ENCODE results near the gene CPNE6.
"Not testable (repeated sequence)": the region's sequence is repeated elsewhere in the genome, so short reads cannot be mapped to it uniquely, and the experiment has no call there.

Gene CPNE6

DNA sequence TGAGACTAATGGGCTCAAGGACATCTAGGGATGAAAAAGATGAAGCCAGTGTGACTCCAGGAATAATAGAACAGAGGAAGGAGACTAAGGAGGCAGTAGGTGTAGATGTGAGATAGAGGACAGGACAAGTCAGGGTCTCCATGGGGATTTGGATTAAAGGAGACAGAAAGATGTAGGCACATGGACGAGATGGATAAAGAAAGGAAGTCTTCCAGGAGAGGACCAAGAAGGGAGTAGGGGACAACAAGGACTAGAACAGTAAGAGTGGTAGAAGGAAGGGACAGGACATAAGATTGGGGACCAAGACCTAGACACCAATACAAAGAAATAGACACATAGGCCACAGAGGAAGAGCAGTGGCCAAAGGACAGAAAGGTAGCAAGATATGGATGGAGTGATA lies 15.6 kb downstream of the CPNE6 start:
- DNase-seq = no peak

DNA sequence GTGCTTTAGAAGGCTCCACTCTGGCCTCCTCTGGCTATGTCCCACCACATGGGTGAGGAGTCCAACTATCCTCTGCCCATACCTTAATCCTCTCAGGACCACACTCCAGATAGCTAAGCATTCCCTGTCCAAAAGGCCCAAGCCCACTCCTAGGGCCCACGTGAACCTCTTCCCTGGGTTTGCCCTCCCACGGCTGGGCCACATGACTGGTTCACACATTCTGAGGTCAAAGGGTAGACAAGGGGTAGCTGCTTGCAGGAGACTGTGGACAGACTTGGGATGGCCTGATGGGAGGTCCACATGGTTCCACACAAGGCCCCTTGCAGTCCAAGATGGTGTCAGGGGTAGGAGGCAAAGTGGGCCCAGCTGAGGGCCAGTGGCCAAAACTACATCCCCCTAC lies 16.7 kb downstream of the CPNE6 start:
- DNase-seq = no peak

DNA sequence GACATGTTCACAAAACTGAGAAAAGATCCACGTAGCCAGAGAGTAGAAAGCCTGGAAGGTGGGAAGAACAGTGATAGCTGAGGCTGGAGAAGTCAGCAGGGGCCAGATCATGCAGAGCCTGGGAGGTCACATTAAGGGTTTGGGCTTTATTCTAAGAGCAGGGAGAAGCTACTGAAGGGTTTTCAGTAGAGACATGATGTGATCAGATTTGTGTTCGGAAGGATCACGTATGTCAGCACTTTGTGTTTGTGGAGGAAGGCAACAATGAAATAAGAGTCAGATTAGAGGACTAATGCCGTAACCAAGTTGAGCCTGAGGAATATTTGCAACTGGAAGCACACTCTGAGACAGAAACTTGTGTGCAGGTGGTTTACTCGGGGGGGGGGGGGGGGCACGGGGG lies 18.5 kb downstream of the CPNE6 start:
- no peak for DNase-seq

DNA sequence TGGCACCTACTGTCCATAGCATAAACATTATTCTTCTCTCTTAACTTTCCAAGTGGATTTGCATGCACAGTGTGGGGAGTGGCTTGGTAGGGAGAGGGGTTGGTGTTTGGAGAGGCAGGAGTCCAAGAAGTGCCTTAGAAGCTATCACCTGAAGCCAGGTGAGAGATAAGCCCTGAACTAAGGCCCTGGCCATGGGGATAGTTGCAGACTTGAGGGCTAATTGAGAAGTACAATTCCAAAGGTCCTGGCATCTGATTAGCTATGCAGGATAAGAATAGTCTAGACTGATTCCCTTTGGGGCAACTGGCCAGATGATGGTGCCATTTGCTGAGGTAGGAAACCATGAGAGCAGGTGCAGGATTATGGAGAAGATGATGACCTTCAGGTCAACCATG lies 20.7 kb downstream of the CPNE6 start:
- DNase-seq = no peak

DNA sequence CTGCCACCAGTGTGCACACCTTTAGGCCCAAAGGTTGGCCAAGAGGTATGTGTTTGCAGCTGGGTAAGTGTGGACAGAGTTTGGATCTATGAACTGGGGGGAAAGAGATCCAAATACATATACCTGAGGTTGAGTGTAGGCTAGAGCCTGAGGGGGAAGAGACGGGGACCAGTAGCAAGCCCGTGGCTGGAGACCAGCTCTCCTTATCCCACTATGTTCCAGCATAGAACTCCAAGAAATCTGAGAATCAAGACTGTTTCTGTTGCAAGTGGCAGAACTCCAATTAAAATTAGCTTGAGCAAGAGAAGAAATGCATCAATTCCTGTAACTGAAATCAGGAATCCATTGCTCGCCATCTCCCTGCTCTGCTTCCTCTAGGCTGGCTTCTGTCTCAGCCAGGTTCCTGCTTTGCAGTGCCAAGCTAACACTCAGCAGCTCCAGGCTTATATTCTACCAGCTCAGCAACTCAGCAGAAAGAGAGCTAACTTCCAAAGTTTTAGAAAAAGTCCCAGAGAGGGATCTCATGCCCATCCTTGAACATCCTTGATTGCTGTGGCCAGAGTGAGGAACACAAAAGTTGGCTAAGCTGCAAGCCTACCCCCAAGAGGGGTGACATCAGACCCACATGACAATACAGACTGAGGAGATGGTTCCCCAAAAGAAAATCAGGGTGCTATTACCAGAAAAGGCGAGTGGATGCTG lies 21.3 kb downstream of the CPNE6 start:
- DNase-seq = no peak

DNA sequence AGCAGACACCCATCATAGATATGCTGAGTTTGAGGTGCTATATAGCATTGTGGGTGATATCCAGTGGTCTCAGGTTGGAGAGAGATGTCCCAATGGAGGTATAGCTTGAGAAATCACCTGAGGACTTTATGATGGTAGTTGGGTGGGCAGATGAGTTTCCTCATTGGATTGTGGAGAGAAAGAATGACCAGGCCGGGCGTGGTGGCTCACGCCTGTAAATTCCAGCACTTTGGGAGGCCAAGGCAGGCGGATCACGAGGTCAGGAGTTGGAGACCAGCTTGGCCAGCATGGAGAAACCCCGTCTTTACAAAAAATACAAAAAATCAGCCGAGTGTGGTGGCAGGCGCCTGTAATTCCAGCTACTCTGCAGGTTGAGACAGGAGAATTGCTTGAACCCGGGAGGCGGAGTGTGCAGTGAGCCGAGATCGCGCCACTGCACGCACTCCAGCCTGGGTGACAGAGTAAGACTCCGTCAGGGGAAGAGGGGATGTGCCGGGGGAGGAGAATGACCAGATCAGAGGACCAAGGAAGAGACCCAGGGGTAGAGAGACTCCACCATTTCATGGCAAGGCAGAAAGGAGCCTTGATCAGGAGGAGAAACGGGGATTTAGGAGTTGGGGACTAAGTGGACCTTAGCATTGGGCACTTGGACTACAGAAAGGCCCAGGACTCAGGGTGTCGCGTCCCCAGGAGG lies 22.0 kb downstream of the CPNE6 start:
- no peak for DNase-seq

DNA sequence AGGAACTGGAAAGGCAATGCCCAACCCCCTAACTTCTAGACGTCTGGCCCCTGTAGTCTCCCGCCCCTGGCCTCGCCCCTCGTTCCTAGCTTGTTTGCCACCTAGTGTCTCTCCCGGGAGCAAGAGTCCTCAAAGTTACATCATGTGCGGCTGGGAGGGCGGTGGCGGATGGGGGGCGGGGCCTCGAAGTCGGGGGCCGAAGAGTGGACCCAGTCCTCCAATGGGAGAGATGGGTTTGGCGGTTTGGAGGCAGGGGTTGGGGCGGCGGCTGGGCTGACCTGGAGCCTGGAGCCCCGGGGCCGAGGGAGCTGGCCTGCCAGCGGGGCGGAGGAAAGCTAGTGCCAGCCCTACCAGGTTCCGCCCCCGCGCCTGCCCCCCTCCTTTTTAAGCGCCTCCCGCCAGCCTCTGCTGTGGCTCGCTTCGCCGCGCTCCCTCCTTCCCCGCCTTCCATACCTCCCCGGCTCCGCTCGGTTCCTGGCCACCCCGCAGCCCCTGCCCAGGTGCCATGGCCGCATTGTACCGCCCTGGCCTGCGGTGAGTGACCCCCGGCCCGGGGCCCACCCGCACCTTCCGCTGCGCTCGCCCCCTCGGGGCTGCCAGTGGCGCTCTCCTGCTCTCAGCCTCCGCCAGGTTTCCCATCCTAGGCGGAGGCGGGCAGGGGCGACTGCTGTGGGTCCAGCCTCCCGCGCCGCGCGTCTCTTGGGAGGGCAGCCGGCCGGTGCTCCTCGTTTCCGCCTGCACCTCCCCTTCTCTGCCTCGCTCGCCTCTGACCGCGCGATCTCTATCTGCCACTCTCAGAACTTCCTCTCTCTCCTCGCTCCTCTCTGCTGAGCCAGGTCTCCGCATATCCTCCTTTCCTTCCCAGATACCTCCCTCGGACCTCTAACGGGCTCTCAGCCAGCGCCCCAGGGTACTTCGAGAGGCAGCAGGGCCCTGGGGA lies 22.8 kb downstream of the CPNE6 start, which contains the start of gene PCK2:
Gene PCK2, plus strand, starts transcription at position 411 of the 940 bp plus-strand sequence. Its CDS starts 95 bp downstream, at position 506.
- DNase-seq = peak; percentile 87 to 91

DNA sequence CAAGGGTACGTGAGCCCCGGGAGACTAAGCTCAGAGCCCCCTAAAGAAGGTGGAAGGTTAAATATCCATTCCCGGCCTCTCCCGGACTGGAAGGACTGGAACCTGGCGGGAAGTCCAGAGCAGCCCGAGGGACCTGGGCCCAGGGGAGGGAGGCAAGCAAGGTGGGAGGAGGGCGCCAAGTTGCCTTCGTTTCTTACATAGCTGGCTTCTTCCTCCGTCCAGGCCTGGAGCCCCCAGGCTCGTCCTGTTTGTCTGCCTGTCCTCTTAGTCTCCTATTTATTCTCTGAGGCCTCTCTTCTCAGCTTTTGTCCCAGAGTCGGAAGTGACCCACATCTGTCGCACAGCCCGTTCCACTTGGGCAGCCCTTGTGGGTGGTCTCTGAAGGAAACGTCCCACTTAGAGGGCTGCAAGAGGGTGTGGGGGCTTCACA lies 23.5 kb downstream of the CPNE6 start:
- DNase-seq = no peak

DNA sequence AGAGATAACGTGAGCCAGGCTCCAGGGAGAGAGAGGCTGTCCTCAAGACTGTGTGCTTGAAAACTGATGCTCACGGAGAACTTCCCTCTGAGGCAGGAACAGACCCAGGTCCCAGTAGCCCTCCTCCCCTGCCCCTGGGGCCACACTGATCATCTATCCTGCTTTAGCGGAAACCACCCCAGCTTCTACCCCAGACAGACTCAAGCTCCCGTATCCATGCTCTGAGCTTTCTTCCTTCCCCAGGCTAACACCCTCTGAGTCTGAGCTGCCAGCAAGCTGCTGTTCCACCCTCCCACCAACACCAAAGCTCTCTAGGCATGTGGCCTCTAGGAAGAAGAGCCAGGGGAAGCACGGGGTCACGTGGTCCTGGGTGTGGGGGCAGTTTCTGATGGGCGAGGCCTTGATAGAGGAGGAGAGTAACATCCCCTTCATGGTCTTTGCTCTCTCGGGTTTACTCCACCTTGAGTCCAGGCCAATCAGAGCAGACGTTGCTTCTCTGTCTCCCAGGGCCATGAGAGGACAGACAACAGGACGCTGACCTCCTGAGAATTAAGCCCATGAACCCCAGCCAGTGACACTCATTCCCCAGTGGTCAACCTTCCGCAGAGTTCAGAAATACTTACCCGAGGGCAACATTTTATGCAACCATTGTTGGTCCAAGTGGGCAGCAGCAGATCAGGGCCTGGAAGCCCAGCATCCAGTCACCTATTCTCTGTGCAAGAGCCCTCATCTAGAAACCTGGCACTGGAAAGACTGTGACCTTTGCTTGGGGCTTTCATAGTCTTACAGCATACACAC lies 24.1 kb downstream of the CPNE6 start:
- peak; percentile 76 for DNase-seq

DNA sequence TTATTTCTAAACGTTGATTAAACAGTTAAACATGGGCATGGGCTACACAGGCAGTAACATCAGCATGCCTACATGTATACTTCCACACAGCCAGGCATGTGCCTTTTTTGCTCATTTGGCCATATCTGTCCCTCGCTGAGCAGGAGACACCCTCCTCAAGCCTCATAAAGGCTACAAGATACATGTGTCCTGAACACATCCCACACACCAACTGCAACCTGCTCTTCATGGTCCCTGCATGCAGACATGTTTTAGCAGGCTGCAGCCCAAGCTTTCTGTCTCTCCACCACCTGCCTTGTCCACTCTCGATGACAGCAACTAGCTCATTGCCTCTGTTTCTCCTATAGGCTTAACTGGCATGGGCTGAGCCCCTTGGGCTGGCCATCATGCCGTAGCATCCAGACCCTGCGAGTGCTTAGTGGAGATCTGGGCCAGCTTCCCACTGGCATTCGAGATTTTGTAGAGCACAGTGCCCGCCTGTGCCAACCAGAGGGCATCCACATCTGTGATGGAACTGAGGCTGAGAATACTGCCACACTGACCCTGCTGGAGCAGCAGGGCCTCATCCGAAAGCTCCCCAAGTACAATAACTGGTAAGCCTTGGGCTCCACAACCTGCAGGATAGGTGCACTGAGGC lies 25.3 kb downstream of the CPNE6 start:
- no peak for DNase-seq

DNA sequence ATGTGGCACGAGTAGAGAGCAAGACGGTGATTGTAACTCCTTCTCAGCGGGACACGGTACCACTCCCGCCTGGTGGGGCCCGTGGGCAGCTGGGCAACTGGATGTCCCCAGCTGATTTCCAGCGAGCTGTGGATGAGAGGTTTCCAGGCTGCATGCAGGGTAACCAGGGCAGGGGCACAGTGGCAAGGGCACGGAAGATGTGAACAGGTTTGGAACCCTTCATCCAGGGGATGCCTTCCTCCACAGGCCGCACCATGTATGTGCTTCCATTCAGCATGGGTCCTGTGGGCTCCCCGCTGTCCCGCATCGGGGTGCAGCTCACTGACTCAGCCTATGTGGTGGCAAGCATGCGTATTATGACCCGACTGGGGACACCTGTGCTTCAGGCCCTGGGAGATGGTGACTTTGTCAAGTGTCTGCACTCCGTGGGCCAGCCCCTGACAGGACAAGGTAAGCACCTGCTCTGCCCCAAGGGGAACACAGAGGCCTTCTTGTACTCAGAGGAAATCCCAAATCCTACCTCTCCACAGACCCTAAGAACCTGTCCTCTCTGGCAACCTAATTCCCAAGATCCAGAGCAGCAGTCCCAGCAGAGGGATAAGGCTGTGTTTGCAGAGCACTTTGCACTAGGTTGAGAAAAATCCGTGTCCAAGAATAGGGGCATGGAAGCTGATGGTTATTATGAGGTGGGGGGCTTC lies 27.0 kb downstream of the CPNE6 start:
- no peak for DNase-seq

DNA sequence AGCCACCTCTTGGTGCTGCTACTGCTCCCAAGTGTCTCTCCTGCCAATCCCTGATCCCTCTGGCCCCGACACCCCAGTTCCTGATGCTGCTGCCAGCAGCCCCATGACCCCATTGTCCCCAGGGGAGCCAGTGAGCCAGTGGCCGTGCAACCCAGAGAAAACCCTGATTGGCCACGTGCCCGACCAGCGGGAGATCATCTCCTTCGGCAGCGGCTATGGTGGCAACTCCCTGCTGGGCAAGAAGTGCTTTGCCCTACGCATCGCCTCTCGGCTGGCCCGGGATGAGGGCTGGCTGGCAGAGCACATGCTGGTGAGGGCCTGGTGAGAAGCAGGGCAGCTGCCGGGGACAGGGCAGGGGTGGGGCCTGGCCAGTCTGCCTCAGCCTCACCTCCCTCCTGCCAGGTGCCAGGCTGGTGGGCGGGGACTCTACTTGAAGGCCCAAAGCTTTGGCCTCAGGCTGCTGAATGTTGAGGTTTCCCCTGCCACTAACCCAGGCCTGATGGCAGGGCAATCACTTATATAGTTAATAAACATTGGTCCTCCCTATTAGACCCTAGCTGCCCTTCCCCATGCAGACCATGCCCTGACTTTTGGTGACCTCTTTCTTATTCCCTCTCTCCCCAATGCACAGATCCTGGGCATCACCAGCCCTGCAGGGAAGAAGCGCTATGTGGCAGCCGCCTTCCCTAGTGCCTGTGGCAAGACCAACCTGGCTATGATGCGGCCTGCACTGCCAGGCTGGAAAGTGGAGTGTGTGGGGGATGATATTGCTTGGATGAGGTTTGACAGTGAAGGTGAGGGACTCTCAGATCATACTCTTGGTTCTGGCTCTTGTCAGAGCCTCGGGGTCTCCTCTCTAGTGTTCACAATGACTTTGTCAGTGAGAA lies 27.8 kb downstream of the CPNE6 start:
- no peak for DNase-seq

DNA sequence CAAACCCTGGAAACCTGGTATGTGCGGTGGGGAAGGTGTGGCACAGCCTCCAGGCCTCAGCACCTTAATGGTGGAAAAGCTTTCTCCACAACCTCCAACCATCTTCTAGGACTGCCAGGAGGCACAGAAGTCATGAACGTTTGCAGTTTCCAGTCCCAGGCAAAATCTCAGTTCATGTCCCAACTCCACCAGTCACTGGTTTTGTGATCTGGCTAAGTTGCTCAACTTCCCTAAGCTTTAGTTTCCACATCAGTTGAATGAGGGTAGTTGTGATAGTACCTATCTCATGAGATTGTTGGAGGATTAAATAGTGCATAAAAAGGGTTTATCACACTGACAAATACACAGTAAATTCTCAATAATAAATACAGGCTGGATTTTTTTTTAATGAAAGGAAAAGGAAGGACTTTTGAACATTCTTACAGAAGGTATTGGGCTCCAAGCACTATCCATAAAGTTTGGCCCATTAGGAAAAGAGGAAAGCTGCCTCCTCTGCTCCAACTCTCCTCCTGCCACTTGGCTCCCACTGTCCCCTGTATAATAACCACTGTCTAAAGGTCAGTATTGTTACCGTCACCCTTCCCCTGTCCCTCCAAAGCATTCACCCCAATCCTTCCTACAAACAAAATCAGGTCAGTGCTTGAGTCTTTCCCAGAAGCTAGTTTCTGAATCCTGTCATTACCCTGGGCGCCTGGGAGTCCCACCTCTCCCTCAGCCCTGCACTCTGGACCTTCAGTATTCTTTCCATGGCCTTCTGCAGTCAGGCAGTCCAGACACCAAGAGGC lies 29.0 kb downstream of the CPNE6 start:
- no peak for DNase-seq

DNA sequence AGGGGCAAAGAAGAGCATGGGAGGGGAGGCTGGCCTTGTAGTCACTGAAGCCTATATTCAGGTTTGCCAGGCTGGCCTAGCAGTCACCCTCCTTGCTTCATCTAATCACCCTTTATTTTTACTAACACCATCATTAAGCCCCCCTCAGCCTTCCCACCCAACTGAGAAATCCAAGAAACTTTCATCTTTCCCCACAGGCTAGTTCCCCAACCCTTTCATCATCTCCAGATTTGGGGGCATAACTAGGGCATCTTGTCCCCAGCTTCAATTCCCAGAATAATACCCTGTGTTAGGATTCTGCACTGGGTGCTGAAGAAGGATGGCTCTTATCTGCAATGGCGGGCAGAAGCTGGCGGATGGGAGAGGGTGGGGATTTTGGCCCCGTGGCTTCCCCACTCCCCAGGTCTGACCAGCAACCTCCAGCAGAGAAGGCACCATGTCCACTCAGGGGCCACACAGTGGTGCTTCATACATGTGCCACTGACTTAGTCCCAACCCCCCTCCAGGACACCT lies 29.7 kb downstream of the CPNE6 start:
- DNase-seq = no peak

DNA sequence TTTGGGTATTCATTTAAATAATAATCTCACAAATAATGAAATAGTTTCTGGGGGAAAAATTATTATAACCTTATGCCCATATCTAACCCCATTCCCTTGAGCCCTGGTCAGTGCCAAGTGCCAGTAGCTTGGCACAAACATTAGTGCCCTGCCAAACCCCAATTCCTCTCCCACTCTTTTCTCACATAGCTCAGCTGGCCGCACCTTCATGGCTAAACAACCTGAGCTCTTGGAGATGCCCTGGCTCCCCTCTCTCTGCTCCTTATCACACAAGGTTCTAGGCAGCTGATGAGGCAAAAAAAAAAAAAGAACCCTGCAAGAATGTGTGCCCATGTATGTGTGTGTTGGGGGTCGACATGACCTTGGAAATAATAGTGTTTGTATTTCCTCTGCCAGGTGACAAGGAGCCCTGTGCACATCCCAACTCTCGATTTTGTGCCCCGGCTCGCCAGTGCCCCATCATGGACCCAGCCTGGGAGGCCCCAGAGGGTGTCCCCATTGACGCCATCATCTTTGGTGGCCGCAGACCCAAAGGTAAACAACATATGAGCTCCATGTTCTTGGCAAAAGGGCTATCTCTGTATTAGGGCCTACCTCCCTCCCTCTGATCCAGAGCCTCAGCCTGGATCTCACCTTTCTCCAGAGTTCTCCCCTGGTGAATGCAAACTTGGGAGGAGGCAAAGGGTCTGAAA lies 31.1 kb downstream of the CPNE6 start:
- no peak for DNase-seq

DNA sequence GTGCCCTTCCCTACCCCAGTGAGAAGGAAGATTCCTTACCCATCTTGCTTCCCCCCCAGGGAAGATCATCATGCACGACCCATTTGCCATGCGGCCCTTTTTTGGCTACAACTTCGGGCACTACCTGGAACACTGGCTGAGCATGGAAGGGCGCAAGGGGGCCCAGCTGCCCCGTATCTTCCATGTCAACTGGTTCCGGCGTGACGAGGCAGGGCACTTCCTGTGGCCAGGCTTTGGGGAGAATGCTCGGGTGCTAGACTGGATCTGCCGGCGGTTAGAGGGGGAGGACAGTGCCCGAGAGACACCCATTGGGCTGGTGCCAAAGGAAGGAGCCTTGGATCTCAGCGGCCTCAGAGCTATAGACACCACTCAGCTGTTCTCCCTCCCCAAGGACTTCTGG lies 32.1 kb downstream of the CPNE6 start:
- DNase-seq = no peak

DNA sequence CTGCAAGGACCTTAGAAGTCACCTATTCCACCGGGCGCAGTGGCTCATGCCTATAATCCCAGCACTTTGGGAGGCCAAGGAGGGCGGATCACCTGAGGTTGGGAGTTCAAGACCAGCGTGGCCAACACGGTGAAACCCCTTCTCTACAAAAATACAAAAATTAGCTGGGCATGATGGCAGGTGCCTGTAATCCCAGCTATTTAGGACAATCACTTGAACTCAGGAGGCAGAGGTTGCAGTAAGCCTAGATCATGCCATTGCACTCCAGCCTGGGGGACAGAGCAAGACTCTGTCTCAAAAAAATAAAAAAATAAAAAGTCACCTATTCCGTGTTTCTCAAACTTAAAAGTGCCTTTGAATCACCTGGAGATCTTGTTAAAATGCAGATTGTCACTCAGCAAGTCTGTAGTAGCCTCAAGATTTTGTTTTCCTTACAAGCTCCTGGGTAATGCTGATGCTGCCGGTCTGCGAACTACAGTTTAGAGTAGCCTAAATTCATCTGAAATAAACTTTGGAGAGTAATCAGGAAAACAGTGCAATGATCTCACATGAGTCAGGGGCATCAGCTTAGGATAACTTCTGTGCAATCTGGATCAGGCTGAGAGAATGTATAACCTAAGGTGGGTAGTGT lies 34.4 kb downstream of the CPNE6 start:
- DNase-seq = not testable (repeated sequence)

DNA sequence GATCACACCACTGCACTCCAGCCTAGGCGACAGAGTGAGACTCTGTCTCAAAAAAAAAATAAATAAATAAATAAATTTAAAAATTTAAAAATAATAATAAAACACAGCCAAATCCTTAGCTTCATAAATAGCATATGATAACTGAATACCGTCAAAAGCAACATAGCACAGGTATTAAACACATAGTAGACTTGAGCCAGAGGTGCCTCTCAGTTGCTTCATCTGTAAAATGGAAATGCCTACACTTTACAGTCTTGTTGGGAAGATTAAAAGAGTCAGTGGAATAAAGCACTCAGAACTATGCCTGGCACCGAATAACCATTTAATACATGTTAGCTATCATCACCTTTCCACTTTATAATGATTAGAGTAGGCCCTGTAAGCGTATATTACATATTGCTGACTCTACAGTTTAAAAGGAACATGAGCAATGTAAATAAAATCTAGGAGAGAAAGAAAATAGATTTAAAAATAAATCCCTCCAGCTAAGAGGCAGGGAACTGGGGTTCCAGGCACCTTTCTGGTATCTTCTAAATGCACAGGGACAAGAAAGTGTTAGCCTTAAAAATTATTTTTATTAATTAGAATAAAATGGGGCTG lies 35.4 kb downstream of the CPNE6 start:
- no peak for DNase-seq

Measured in activated T-cell treated with anti-CD3 and anti-CD28 coated beads, Interleukin-2, amount 50 U/mL, for 48 hours (primary cell).